ENCODE measurements around the gene PDZD2. TPM values are rescaled to one million over a fixed set of nuclear protein-coding genes. Genes with fewer than 3 reads are reported as not detected.
A peak's percentile ranks its signal among the peaks of the same experiment; 100 is the strongest.

PDZD2 gene
- total RNA-seq, 1 experiment from 2014 or later, result not detected

- CTCF ChIA-PET, result interaction anchor here (0.5 kb wide), 1 partner anchor 314 kb away, joined by 3 read pairs; no protein-coding TSS in a partner anchor
- H3K27me3 ChIP-seq (ENCODE audit: insufficient read depth, low read depth), result peaks cover 68% of the 10 kb centered on the region
- intact Hi-C loops (cut with micrococcal nuclease; ENCODE audit: unreplicated experiment), result no loop called here
These were observed 53.8 kb downstream of the PDZD2 start for GRCh38 chr5:31692561-31693221.

GRCh38 chr5:31698673-31699072, 59.7 kb downstream of the PDZD2 start:
- Histone ChIP-seq H2AFZ (no peak overlapping the region), H3K4me2 (no peak overlapping the region), H3F3A (ENCODE audit: insufficient read depth, low read depth) (no peaks in the 10 kb centered on the region), H3K79me2 (ENCODE audit: low read depth) (no peaks in the 10 kb centered on the region), H4K20me1 (ENCODE audit: insufficient read depth) (no peaks in the 10 kb centered on the region; the same call in 1 of the 2 replicates), H3K27me3 (ENCODE audit: insufficient read depth, low read depth) (peaks cover 90% of the 10 kb centered on the region), H3K36me3 (ENCODE audit: low read depth) (no peaks in the 10 kb centered on the region), H3K9me2 (ENCODE audit: insufficient read depth) (no peaks in the 10 kb centered on the region), H3K9me3 (ENCODE audit: insufficient read depth, low read depth) (no peaks in the 10 kb centered on the region), H3K27ac (no peak overlapping the region), H3K4me3 (no peak overlapping the region), H3K4me1 (replicated peaks; ENCODE audit: insufficient read depth) (no peaks in the 10 kb centered on the region)
- intact Hi-C loops (cut with micrococcal nuclease; ENCODE audit: unreplicated experiment), result no loop called here
- ChIA-PET CTCF (no interaction called here), POLR2A (ENCODE audit: unreplicated experiment) (no interaction called here)
- BruUV-seq (replicated peaks), result no TSS peak
- DNase-seq, result peak; percentile 37 to 48
- TF ChIP-seq CTCF (conservative IDR thresholded peaks at IDR 0.05), result no peak
- TF ChIP-seq EZH2 (IDR thresholded peaks at IDR 0.05; ENCODE audit: low read depth), result no peak

More at GRCh38 chr5:31692561-31693221, 53.8 kb downstream of the PDZD2 start:
- Histone ChIP-seq H3F3A (ENCODE audit: insufficient read depth, low read depth) (no peaks in the 10 kb centered on the region), H3K4me3 (no peak overlapping the region), H2AFZ (0 out of 2 replicates have a peak overlapping the region, but pooled peaks have one; percentile 27), H3K27ac (no peak overlapping the region), H3K4me2 (no peak overlapping the region), H3K9me2 (ENCODE audit: insufficient read depth) (no peaks in the 10 kb centered on the region), H3K79me2 (ENCODE audit: low read depth) (no peaks in the 10 kb centered on the region), H3K4me1 (replicated peaks; ENCODE audit: insufficient read depth) (no peaks in the 10 kb centered on the region), H3K9me3 (ENCODE audit: insufficient read depth, low read depth) (no peaks in the 10 kb centered on the region), H4K20me1 (ENCODE audit: insufficient read depth) (no peaks in the 10 kb centered on the region), H3K36me3 (ENCODE audit: low read depth) (no peaks in the 10 kb centered on the region)
- no TSS peak for BruUV-seq (replicated peaks)
- no peak for DNase-seq
- POLR2A ChIA-PET (ENCODE audit: unreplicated experiment), result interaction anchor here (0.9 kb wide), 1 partner anchor 801 kb away, joined by 3 read pairs; no protein-coding TSS in a partner anchor
- TF ChIP-seq CTCF (conservative IDR thresholded peaks at IDR 0.05) (no peak), EZH2 (IDR thresholded peaks at IDR 0.05; ENCODE audit: low read depth) (no peak)

GRCh38 chr5:31701642-31702299, 62.8 kb downstream of the PDZD2 start:
- no peaks in the 10 kb centered on the region for H3K9me3 ChIP-seq (ENCODE audit: insufficient read depth, low read depth)
- H3K9me2 ChIP-seq (ENCODE audit: insufficient read depth), result no peaks in the 10 kb centered on the region
- DNase-seq, result peak in 1 of 2 experiments; percentile 2
- H3K4me3 ChIP-seq, result no peak overlapping the region
- intact Hi-C loops (cut with micrococcal nuclease; ENCODE audit: unreplicated experiment), result no loop called here
- no peaks in the 10 kb centered on the region for H3K4me1 ChIP-seq (replicated peaks; ENCODE audit: insufficient read depth)
- no peak overlapping the region for H3K27ac ChIP-seq
- H2AFZ ChIP-seq, result no peak overlapping the region
- H3K4me2 ChIP-seq, result no peak overlapping the region
- no peaks in the 10 kb centered on the region for H3K36me3 ChIP-seq (ENCODE audit: low read depth)
- no peaks in the 10 kb centered on the region for H3F3A ChIP-seq (ENCODE audit: insufficient read depth, low read depth)
- no peaks in the 10 kb centered on the region for H3K79me2 ChIP-seq (ENCODE audit: low read depth)
- peaks cover 91% of the 10 kb centered on the region for H3K27me3 ChIP-seq (ENCODE audit: insufficient read depth, low read depth)
- BruUV-seq (replicated peaks), result no TSS peak
- H4K20me1 ChIP-seq (ENCODE audit: insufficient read depth), result no peaks in the 10 kb centered on the region; the same call in 1 of the 2 replicates
- CTCF ChIA-PET, result no interaction called here
- TF ChIP-seq CTCF (conservative IDR thresholded peaks at IDR 0.05) (no peak), EZH2 (IDR thresholded peaks at IDR 0.05; ENCODE audit: low read depth) (0 out of 2 replicates have a peak, but pooled peaks have one; percentile 60)
- POLR2A ChIA-PET (ENCODE audit: unreplicated experiment), result no interaction called here

Data from PC-9 (cell line).